Activated T-cell treated with anti-CD3 and anti-CD28 coated beads, Interleukin-2, amount 50 U/mL, for 24 hours (primary cell): ENCODE measurements around the gene ASTN1.

Experiments
- DNase-seq: peaks from one replicate; pipeline ENCODE4 v3.0.0-alpha.2; 2020
- H3K27ac Mint-ChIP-seq: 2 replicates; pipeline ENCODE4 v1.8.0; 2020; ENCODE audit warnings: mild to moderate bottlenecking, mixed read lengths
- H3K27me3 Mint-ChIP-seq: 2 replicates; pipeline ENCODE4 v1.8.0; 2020; ENCODE audit warnings: mixed read lengths
- H3K36me3 Mint-ChIP-seq: 2 replicates; pipeline ENCODE4 v1.8.0; 2020; ENCODE audit warnings: low read depth, mixed read lengths
- H3K4me1 Mint-ChIP-seq: 2 replicates; pipeline ENCODE4 v1.8.0; 2020; ENCODE audit warnings: low read depth, mixed read lengths
- H3K4me3 Mint-ChIP-seq: 2 replicates; pipeline ENCODE4 v1.8.0; 2020; ENCODE audit warnings: mild to moderate bottlenecking, moderate library complexity, mixed read lengths
- H3K9me3 Mint-ChIP-seq: 2 replicates; pipeline ENCODE4 v1.8.0; 2020; ENCODE audit warnings: mixed read lengths

ASTN1 gene

GRCh38 chr1:176876966-176877515 lies 287.5 kb downstream of the ASTN1 start:
- Mint-ChIP-seq H3K4me3 (no peak overlapping the region), H3K27me3 (no peaks in the 10 kb centered on the region), H3K4me1 (no peaks in the 10 kb centered on the region), H3K36me3 (no peaks in the 10 kb centered on the region), H3K27ac (no peak overlapping the region), H3K9me3 (no peaks in the 10 kb centered on the region)
- DNase-seq, result no peak

- H3K4me1 Mint-ChIP-seq, result no peaks in the 10 kb centered on the region
- H3K36me3 Mint-ChIP-seq, result no peaks in the 10 kb centered on the region
- H3K4me3 Mint-ChIP-seq, result no peak overlapping the region
- H3K27ac Mint-ChIP-seq, result no peak overlapping the region
- H3K9me3 Mint-ChIP-seq, result no peaks in the 10 kb centered on the region
- H3K27me3 Mint-ChIP-seq, result no peaks in the 10 kb centered on the region
- DNase-seq, result no peak
These were observed 294.9 kb downstream of the ASTN1 start for GRCh38 chr1:176869577-176869976.

- no peaks in the 10 kb centered on the region for H3K9me3 Mint-ChIP-seq
- peaks cover 4% of the 10 kb centered on the region for H3K27me3 Mint-ChIP-seq
- no peak overlapping the region for H3K27ac Mint-ChIP-seq
- DNase-seq, result no peak
- no peaks in the 10 kb centered on the region for H3K4me1 Mint-ChIP-seq
- H3K4me3 Mint-ChIP-seq, result no peak overlapping the region
- no peaks in the 10 kb centered on the region for H3K36me3 Mint-ChIP-seq
These were observed 298.3 kb downstream of the ASTN1 start for GRCh38 chr1:176866011-176866714.

GRCh38 chr1:176864211-176864610 lies 300.3 kb downstream of the ASTN1 start:
- H3K4me3 Mint-ChIP-seq, result no peak overlapping the region
- H3K9me3 Mint-ChIP-seq, result no peaks in the 10 kb centered on the region
- no peak for DNase-seq

GRCh38 chr1:176863613-176864012 lies 300.9 kb downstream of the ASTN1 start:
- Mint-ChIP-seq H3K36me3 (no peaks in the 10 kb centered on the region), H3K9me3 (no peaks in the 10 kb centered on the region), H3K27ac (no peak overlapping the region), H3K27me3 (peaks cover 4% of the 10 kb centered on the region), H3K4me1 (no peaks in the 10 kb centered on the region), H3K4me3 (no peak overlapping the region)
- no peak for DNase-seq

More at GRCh38 chr1:176864211-176864610, 300.3 kb downstream of the ASTN1 start:
- no peak overlapping the region for H3K27ac Mint-ChIP-seq
- no peaks in the 10 kb centered on the region for H3K4me1 Mint-ChIP-seq
- H3K36me3 Mint-ChIP-seq, result no peaks in the 10 kb centered on the region
- peaks cover 4% of the 10 kb centered on the region for H3K27me3 Mint-ChIP-seq

GRCh38 chr1:176858433-176858916 lies 306.0 kb downstream of the ASTN1 start:
- Mint-ChIP-seq H3K9me3 (no peaks in the 10 kb centered on the region), H3K4me3 (no peak overlapping the region), H3K27ac (no peak overlapping the region), H3K27me3 (peaks cover 4% of the 10 kb centered on the region), H3K36me3 (no peaks in the 10 kb centered on the region), H3K4me1 (no peaks in the 10 kb centered on the region)
- no peak for DNase-seq

GRCh38 chr1:176857632-176858031 lies 306.9 kb downstream of the ASTN1 start:
- Mint-ChIP-seq H3K36me3 (no peaks in the 10 kb centered on the region), H3K4me1 (no peaks in the 10 kb centered on the region), H3K4me3 (no peak overlapping the region), H3K27ac (no peak overlapping the region), H3K27me3 (peaks cover 4% of the 10 kb centered on the region), H3K9me3 (no peaks in the 10 kb centered on the region)
- DNase-seq, result no peak

GRCh38 chr1:176854758-176855745 lies 309.5 kb downstream of the ASTN1 start:
- H3K27ac Mint-ChIP-seq, result no peak overlapping the region
- H3K9me3 Mint-ChIP-seq, result no peaks in the 10 kb centered on the region
- H3K36me3 Mint-ChIP-seq, result no peaks in the 10 kb centered on the region
- H3K4me3 Mint-ChIP-seq, result no peak overlapping the region
- no peaks in the 10 kb centered on the region for H3K4me1 Mint-ChIP-seq
- no peaks in the 10 kb centered on the region for H3K27me3 Mint-ChIP-seq
- no peak for DNase-seq

GRCh38 chr1:176854121-176854520 lies 310.4 kb downstream of the ASTN1 start:
- no peak overlapping the region for H3K27ac Mint-ChIP-seq
- no peak overlapping the region for H3K4me3 Mint-ChIP-seq
- no peaks in the 10 kb centered on the region for H3K27me3 Mint-ChIP-seq

GRCh38 chr1:176853503-176853902 lies 311.0 kb downstream of the ASTN1 start:
- H3K4me1 Mint-ChIP-seq, result no peaks in the 10 kb centered on the region
- DNase-seq, result no peak
- no peak overlapping the region for H3K4me3 Mint-ChIP-seq
- no peaks in the 10 kb centered on the region for H3K27me3 Mint-ChIP-seq
- H3K36me3 Mint-ChIP-seq, result no peaks in the 10 kb centered on the region
- no peaks in the 10 kb centered on the region for H3K9me3 Mint-ChIP-seq
- H3K27ac Mint-ChIP-seq, result no peak overlapping the region

More at GRCh38 chr1:176854121-176854520, 310.4 kb downstream of the ASTN1 start:
- Mint-ChIP-seq H3K9me3 (no peaks in the 10 kb centered on the region), H3K4me1 (no peaks in the 10 kb centered on the region), H3K36me3 (no peaks in the 10 kb centered on the region)
- no peak for DNase-seq

GRCh38 chr1:176852124-176852523 lies 312.4 kb downstream of the ASTN1 start:
- Mint-ChIP-seq H3K36me3 (no peaks in the 10 kb centered on the region), H3K4me1 (no peaks in the 10 kb centered on the region), H3K27ac (no peak overlapping the region), H3K9me3 (no peaks in the 10 kb centered on the region), H3K27me3 (no peaks in the 10 kb centered on the region), H3K4me3 (no peak overlapping the region)
- DNase-seq, result no peak

GRCh38 chr1:176850871-176851270 lies 313.6 kb downstream of the ASTN1 start:
- DNase-seq, result no peak
- Mint-ChIP-seq H3K9me3 (no peaks in the 10 kb centered on the region), H3K27me3 (no peaks in the 10 kb centered on the region), H3K4me3 (no peak overlapping the region), H3K4me1 (no peaks in the 10 kb centered on the region), H3K36me3 (no peaks in the 10 kb centered on the region), H3K27ac (no peak overlapping the region)

- Mint-ChIP-seq H3K36me3 (no peaks in the 10 kb centered on the region), H3K27ac (no peak overlapping the region), H3K27me3 (no peaks in the 10 kb centered on the region), H3K4me3 (no peak overlapping the region), H3K4me1 (no peaks in the 10 kb centered on the region), H3K9me3 (no peaks in the 10 kb centered on the region)
- no peak for DNase-seq
These were observed 315.2 kb downstream of the ASTN1 start for GRCh38 chr1:176849281-176849680.

- no peaks in the 10 kb centered on the region for H3K36me3 Mint-ChIP-seq
- no peaks in the 10 kb centered on the region for H3K9me3 Mint-ChIP-seq
- no peaks in the 10 kb centered on the region for H3K4me1 Mint-ChIP-seq
- DNase-seq, result no peak
- H3K27ac Mint-ChIP-seq, result no peak overlapping the region
- H3K27me3 Mint-ChIP-seq, result peaks cover 3% of the 10 kb centered on the region
- H3K4me3 Mint-ChIP-seq, result no peak overlapping the region
These were observed 317.5 kb downstream of the ASTN1 start for GRCh38 chr1:176847052-176847451.
